ENCODE measurements around the gene TMIE. TPM values are rescaled to one million over a fixed set of nuclear protein-coding genes. Genes with fewer than 3 reads are reported as not detected.

Gene TMIE
- total and polyA plus RNA-seq, 9 of the 15 experiments (the other 6 are each of a cell fraction or from before 2014, with no cell fraction given): not detected

- BruUV-seq (replicated peaks): no TSS peak
- Histone ChIP-seq H3K79me2 (ENCODE audit: control insufficient read depth, insufficient read depth, low read length) (no peaks in the 10 kb centered on the region), H4K20me1 (replicated peaks; ENCODE audit: control insufficient read depth, insufficient read depth, low read length) (peaks cover 28% of the 10 kb centered on the region), H3K4me3 (no peak overlapping the region), H3K36me3 (ENCODE audit: control insufficient read depth, insufficient read depth, low read length) (no peaks in the 10 kb centered on the region), H3K9ac (ENCODE audit: insufficient read depth in 1 of 2, low read depth in 2 of 2, low read length in 2 of 2) (no peak overlapping the region), H3K4me1 (replicated peaks in 1 of 2; ENCODE audit: control insufficient read depth in 2 of 2, insufficient read depth in 2 of 2, low read length in 2 of 2) (no peaks in the 10 kb centered on the region), H3K9me3 (replicated peaks; ENCODE audit: control insufficient read depth, insufficient read depth, low read depth, low read length) (no peaks in the 10 kb centered on the region), H3K9me1 (ENCODE audit: control insufficient read depth, insufficient read depth, low read length) (no peaks in the 10 kb centered on the region), H3K27ac (ENCODE audit: extremely low read depth, low read depth, low read length) (no peak overlapping the region), H2AFZ (ENCODE audit: low read depth, low read length) (no peak overlapping the region), H3K27me3 (ENCODE audit: control insufficient read depth in 2 of 2, insufficient read depth in 2 of 2, low read length in 2 of 2) (peaks cover 20 to 94% of the 10 kb centered on the region in 2 experiments), H3K4me2 (ENCODE audit: insufficient read depth, low read length) (no peak overlapping the region)
- WGBS (ENCODE audit: insufficient coverage, low coverage, missing lambda C conversion rate): 0% methylated on average over 8 of the region's 8 CpGs
- CTCF ChIA-PET (ENCODE audit: low intra/inter-chr PET ratio): no interaction called here
- in situ Hi-C loops (cut with MboI) (no loop called here), intact Hi-C loops (cut with micrococcal nuclease) (no loop called here)
- ATAC-seq (no peak), DNase-seq (ENCODE audit: extremely low read depth in 1 of 4, low spot score in 3 of 4) (no peak), FAIRE-seq (no peak)
- TF ChIP-seq SIN3A (IDR thresholded peaks at IDR 0.05; ENCODE audit: borderline replicate concordance in 2 of 2, control insufficient read depth in 1 of 2, low read depth in 2 of 2, low read length in 2 of 2) (no peak), ZNF778 (CRISPR knock-in tag; IDR thresholded peaks at IDR 0.05) (no peak), ZNF24 (IDR thresholded peaks at IDR 0.05) (no peak), ETV5 (CRISPR knock-in tag; IDR thresholded peaks at IDR 0.05; ENCODE audit: low read depth) (no peak), ZC3H11A (IDR thresholded peaks at IDR 0.05; ENCODE audit: low read depth, low read length) (no peak), ZNF134 (CRISPR knock-in tag; conservative IDR thresholded peaks at IDR 0.05) (no peak), BMI1 (IDR thresholded peaks at IDR 0.05; ENCODE audit: low read length) (no peak), EGR1 (conservative IDR thresholded peaks at IDR 0.05) (no peak), ARID1B (IDR thresholded peaks at IDR 0.05) (no peak), ESRRA (IDR thresholded peaks at IDR 0.05; ENCODE audit: borderline replicate concordance, low read depth) (no peak)
- TF ChIP-seq, protein P1, sequence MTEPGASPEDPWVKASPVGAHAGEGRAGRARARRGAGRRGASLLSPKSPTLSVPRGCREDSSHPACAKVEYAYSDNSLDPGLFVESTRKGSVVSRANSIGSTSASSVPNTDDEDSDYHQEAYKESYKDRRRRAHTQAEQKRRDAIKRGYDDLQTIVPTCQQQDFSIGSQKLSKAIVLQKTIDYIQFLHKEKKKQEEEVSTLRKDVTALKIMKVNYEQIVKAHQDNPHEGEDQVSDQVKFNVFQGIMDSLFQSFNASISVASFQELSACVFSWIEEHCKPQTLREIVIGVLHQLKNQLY (CRISPR knock-in tag; conservative IDR thresholded peaks at IDR 0.05): no peak
- POLR2A ChIA-PET: interaction anchor here (0.7 kb wide), 1 partner anchor 17 kb away, joined by 4 read pairs; no protein-coding TSS in a partner anchor
These were observed 34.1 kb upstream of the TMIE start for GRCh38 chr3:46667061-46667621.

Data from K562 (cell line).